ENCODE data around the gene ARG1.

GRCh38 chr6:131615275-131615674 is 42.2 kb downstream of the ARG1 start:
- TF ChIP-seq CTCF (IDR thresholded peaks at IDR 0.05; ENCODE audit: poor library complexity, severe bottlenecking) (no peak), POLR2AphosphoS5 (IDR thresholded peaks at IDR 0.05) (no peak), TAF1 (IDR thresholded peaks at IDR 0.05; ENCODE audit: low read depth) (no peak), EZH2 (IDR thresholded peaks at IDR 0.05; ENCODE audit: borderline replicate concordance, insufficient read depth, low read length, poor library complexity, severe bottlenecking) (no peak), EP300 (conservative IDR thresholded peaks at IDR 0.05; ENCODE audit: poor library complexity, severe bottlenecking) (no peak)
- TF ChIP-seq, protein P1, sequence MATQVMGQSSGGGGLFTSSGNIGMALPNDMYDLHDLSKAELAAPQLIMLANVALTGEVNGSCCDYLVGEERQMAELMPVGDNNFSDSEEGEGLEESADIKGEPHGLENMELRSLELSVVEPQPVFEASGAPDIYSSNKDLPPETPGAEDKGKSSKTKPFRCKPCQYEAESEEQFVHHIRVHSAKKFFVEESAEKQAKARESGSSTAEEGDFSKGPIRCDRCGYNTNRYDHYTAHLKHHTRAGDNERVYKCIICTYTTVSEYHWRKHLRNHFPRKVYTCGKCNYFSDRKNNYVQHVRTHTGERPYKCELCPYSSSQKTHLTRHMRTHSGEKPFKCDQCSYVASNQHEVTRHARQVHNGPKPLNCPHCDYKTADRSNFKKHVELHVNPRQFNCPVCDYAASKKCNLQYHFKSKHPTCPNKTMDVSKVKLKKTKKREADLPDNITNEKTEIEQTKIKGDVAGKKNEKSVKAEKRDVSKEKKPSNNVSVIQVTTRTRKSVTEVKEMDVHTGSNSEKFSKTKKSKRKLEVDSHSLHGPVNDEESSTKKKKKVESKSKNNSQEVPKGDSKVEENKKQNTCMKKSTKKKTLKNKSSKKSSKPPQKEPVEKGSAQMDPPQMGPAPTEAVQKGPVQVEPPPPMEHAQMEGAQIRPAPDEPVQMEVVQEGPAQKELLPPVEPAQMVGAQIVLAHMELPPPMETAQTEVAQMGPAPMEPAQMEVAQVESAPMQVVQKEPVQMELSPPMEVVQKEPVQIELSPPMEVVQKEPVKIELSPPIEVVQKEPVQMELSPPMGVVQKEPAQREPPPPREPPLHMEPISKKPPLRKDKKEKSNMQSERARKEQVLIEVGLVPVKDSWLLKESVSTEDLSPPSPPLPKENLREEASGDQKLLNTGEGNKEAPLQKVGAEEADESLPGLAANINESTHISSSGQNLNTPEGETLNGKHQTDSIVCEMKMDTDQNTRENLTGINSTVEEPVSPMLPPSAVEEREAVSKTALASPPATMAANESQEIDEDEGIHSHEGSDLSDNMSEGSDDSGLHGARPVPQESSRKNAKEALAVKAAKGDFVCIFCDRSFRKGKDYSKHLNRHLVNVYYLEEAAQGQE (IDR thresholded peaks at IDR 0.05; ENCODE audit: borderline replicate concordance): no peak
